K562 (cell line): ENCODE results near the gene TANGO6. TPM values are rescaled to one million over a fixed set of nuclear protein-coding genes. Genes with fewer than 3 reads are reported as not detected.

Source experiments
- ATAC-seq: fragments of 200-7000 bp; cut with Tn5 transposase; 3 replicates; pipeline ENCODE4 v1.9.1; 2020; ENCODE audit warnings: moderate library complexity
- BruUV-seq: library from RNA; stranded (reverse); fragments of 400-500 nt; replicated peaks from 2 replicates; lab custom pipeline; 2021; lab: Mats Ljungman, UMichigan
- CTCF ChIA-PET: fragments of 300-600 bp; formaldehyde crosslinking; extraction: SDS; loops from one replicate; lab custom pipeline; 2021; ENCODE audit warnings: low intra/inter-chr PET ratio; lab: Yijun Ruan, JAX
- POLR2A ChIA-PET: fragments of 300-600, 350-650 bp; sonication (Branson Sonifier 250); formaldehyde crosslinking; extraction: SDS; loops from one replicate; lab custom pipeline; 2021; ENCODE audit warnings: antibody characterized with exemption, inconsistent platforms; lab: Yijun Ruan, JAX
- DNase-seq, 4 experiments: peaks; one replicate each; pipeline versions ENCODE4 v3.0.0 to v3.0.0-alpha.2; 2011 to 2018; ENCODE audit warnings: low spot score in 3 of 4, mixed read lengths in 3 of 4; ENCODE audit errors: extremely low read depth in 1 of 4
- FAIRE-seq: peaks from 2 replicates; lab custom pipeline; 2011; peaks lifted over from hg19 to GRCh38; lab: Jason Lieb, UNC
- H2AFZ ChIP-seq: 2 replicates; pipeline ENCODE4 v1.6.0; 2011; ENCODE audit warnings: low read depth, low read length, control low read depth, inconsistent platforms
- H3K27ac ChIP-seq: fragments of 200-600 bp; 3 replicates; pipeline ENCODE4 v1.8.0; 2011; ENCODE audit warnings: low read depth, mild to moderate bottlenecking, control low read depth, inconsistent platforms, low read length, moderate library complexity, mixed read lengths; ENCODE audit errors: extremely low read depth
- H3K27me3 ChIP-seq, 2 experiments: fragments of 300-600 bp in 1 of 2; 2 replicates in 1 of 2; 3 replicates in 1 of 2; pipeline versions ENCODE4 v1.6.0 to v1.8.0; 2011; ENCODE audit warnings: inconsistent platforms in 2 of 2, low read length in 2 of 2, mild to moderate bottlenecking in 1 of 2, mixed read lengths in 1 of 2, moderate library complexity in 1 of 2; ENCODE audit not compliant: control insufficient read depth in 2 of 2, insufficient read depth in 2 of 2
- H3K36me3 ChIP-seq: fragments of 300-600 bp; 3 replicates; pipeline ENCODE4 v1.8.0; 2011; ENCODE audit warnings: mild to moderate bottlenecking, low read length, inconsistent platforms; ENCODE audit not compliant: control insufficient read depth, insufficient read depth
- H3K4me1 ChIP-seq, 2 experiments: fragments of 200-600 bp in 1 of 2; replicated peaks in 1 of 2; 2 replicates in 1 of 2; 3 replicates in 1 of 2; pipeline versions ENCODE4 v1.5.1 to v1.8.0; 2011; ENCODE audit warnings: inconsistent platforms in 2 of 2, low read length in 2 of 2, mild to moderate bottlenecking in 1 of 2, mixed read lengths in 1 of 2, moderate library complexity in 1 of 2; ENCODE audit not compliant: control insufficient read depth in 2 of 2, insufficient read depth in 2 of 2
- H3K4me2 ChIP-seq: 2 replicates; pipeline ENCODE4 v1.6.1; 2011; ENCODE audit warnings: low read length, control low read depth, inconsistent platforms, mixed read lengths; ENCODE audit not compliant: insufficient read depth
- H3K4me3 ChIP-seq: fragments of 200-600 bp; sonication (generic), shearing (Covaris generic); 2 replicates; pipeline ENCODE4 v1.5.1; 2016; ENCODE audit warnings: control low read depth, inconsistent platforms
- H3K79me2 ChIP-seq: fragments of 200-600 bp; 3 replicates; pipeline ENCODE4 v1.8.0; 2011; ENCODE audit warnings: low read length, inconsistent platforms; ENCODE audit not compliant: control insufficient read depth, insufficient read depth
- H3K9ac ChIP-seq, 2 experiments: 2 replicates each; pipeline versions ENCODE4 v1.6.0 to v1.6.1; 2011; ENCODE audit warnings: low read depth in 2 of 2, low read length in 2 of 2, control low read depth in 1 of 2, inconsistent platforms in 1 of 2, mild to moderate bottlenecking in 1 of 2, mixed read lengths in 1 of 2; ENCODE audit not compliant: insufficient read depth in 1 of 2
- H3K9me1 ChIP-seq: one replicate; pipeline ENCODE4 v1.6.0; 2011; ENCODE audit warnings: inconsistent platforms, mild to moderate bottlenecking, low read length, moderate library complexity; ENCODE audit not compliant: control insufficient read depth, insufficient read depth
- H3K9me3 ChIP-seq: replicated peaks from 2 replicates; pipeline ENCODE4 v1.5.1; 2011; ENCODE audit warnings: low read depth, low read length, inconsistent platforms; ENCODE audit not compliant: control insufficient read depth, insufficient read depth
- H4K20me1 ChIP-seq: replicated peaks from 2 replicates; pipeline ENCODE4 v1.6.1; 2011; ENCODE audit warnings: low read length, inconsistent platforms, mixed read lengths; ENCODE audit not compliant: control insufficient read depth, insufficient read depth
- AFF1 ChIP-seq, 2 experiments: fragments of 450-650 bp; IDR thresholded peaks; 2 replicates each; pipeline ENCODE4 v1.6.1; 2018; ENCODE audit warnings: mild to moderate bottlenecking in 2 of 2, low read depth in 1 of 2; ENCODE audit not compliant: partially characterized antibody in 2 of 2
- ZNF644 ChIP-seq: fragments of 200-800 bp; sonication (Bioruptor generic); IDR thresholded peaks from 2 replicates; pipeline ENCODE4 v1.6.1; 2016; ENCODE audit warnings: low read depth, missing genetic modification characterization, missing compliant biosample characterization
- WGBS: fragments of 100-300 bp; shearing (Covaris generic); methylation state at CpG from one replicate; pipeline ENCODE4 v1.1.6; 2016; ENCODE audit warnings: low coverage, mixed read lengths; ENCODE audit not compliant: insufficient coverage; ENCODE audit errors: missing lambda C conversion rate; 5-methylcytosine and 5-hydroxymethylcytosine counted together
- in situ Hi-C: fragments of 300-500 bp; cut with MboI; formaldehyde crosslinking; loops from 4 replicates; pipeline ENCODE4 v1.15.0; 2018; ENCODE audit warnings: inconsistent platforms, mixed read lengths
- intact Hi-C: fragments of 100-400 bp; cut with micrococcal nuclease; formaldehyde crosslinking; loops from 2 replicates; pipeline ENCODE4 v1.14.2; 2022
- polyA plus RNA-seq, 8 experiments: library from polyadenylated mRNA; depleted of rRNA in 4 of 8; stranded (reverse) in 5 of 8; unstranded in 3 of 8; fragments of >200 nt; fragmentation: Nextera tagmentation in 2 of 8; fragmentation: Illumina TruSeq in 1 of 8; extraction: Ambion mirVana in 2 of 8; extraction: Trizol in 1 of 8; gene quantifications; 2 replicates each; pipeline versions ENCODE4 v1.2.1 to v1.2.3, GENCODE V29; 2011 to 2014; ENCODE audit warnings: inconsistent platforms in 1 of 8, missing spikeins in 1 of 8
- total RNA-seq, 7 experiments: library from RNA; depleted of rRNA in 6 of 7; stranded (reverse); fragments of >200 nt in 6 of 7; fragmentation: Illumina TruSeq in 2 of 7; extraction: Trizol in 2 of 7; gene quantifications; 2 replicates each; pipeline versions ENCODE4 v1.2.1 to v1.2.3, GENCODE V29; 2011 to 2021; ENCODE audit warnings: low replicate concordance in 1 of 7

Gene TANGO6
- total and polyA plus RNA-seq, 9 of the 15 experiments (the other 6 are each of a cell fraction or from before 2014, with no cell fraction given) = 1.6 to 15.2 (median 9.6) TPM

GRCh38 chr16:68917541-68917940, 74.2 kb downstream of the TANGO6 start:
- ATAC-seq = no peak
- H3K9ac ChIP-seq = no peak overlapping the region
- H3K9me1 ChIP-seq = no peaks in the 10 kb centered on the region
- intact Hi-C loops = no loop called here
- no peak overlapping the region for H3K4me2 ChIP-seq
- no peak for TF ChIP-seq ZNF644 (tag)
- TF ChIP-seq AFF1 (IDR thresholded peaks at IDR 0.05; ENCODE audit: low read depth in 1 of 2, partially characterized antibody in 2 of 2) = peak in 1 of 2 experiments; percentile 97
- TF ChIP-seq, all 486 proteins: peak for 1
- no peaks in the 10 kb centered on the region for H3K9me3 ChIP-seq
- H3K27me3 ChIP-seq = no peaks in the 10 kb centered on the region
- no peak overlapping the region for H3K4me3 ChIP-seq
- POLR2A ChIA-PET = interaction anchor here (0.6 to 1.0 kb wide), 3 partner anchors 9 to 1513 kb away, joined by 3 read pairs; no protein-coding TSS in a partner anchor
- no peaks in the 10 kb centered on the region for H3K4me1 ChIP-seq
- CTCF ChIA-PET = no interaction called here
- DNase-seq (no peak), FAIRE-seq (no peak)
- H4K20me1 ChIP-seq = no peaks in the 10 kb centered on the region
- H3K27ac ChIP-seq = no peak overlapping the region
- H3K79me2 ChIP-seq = no peaks in the 10 kb centered on the region
- 87% methylated on average over 2 of the region's 2 CpGs for WGBS
- BruUV-seq = no TSS peak
- H3K36me3 ChIP-seq = peaks cover 6% of the 10 kb centered on the region; the same call in 1 of the 3 replicates
- no peak overlapping the region for H2AFZ ChIP-seq
- in situ Hi-C loops = no loop called here
